ENCODE data around the gene UBXN6.

UBXN6 gene

GRCh38 chr19:4455719-4456475, 1.7 kb downstream of the UBXN6 start:
- no peak for DNase-seq

GRCh38 chr19:4454747-4455718, 2.6 kb downstream of the UBXN6 start:
- DNase-seq, result no peak

GRCh38 chr19:4453232-4454179, 4.1 kb downstream of the UBXN6 start:
- no peak for DNase-seq

- no peak for DNase-seq
These were observed 5.2 kb downstream of the UBXN6 start for GRCh38 chr19:4452230-4452990.

- DNase-seq, result no peak
These were observed 8.0 kb downstream of the UBXN6 start for GRCh38 chr19:4449639-4450028.

GRCh38 chr19:4449022-4449638, 8.5 kb downstream of the UBXN6 start:
- no peak for DNase-seq

GRCh38 chr19:4448147-4448985, 9.2 kb downstream of the UBXN6 start:
- no peak for DNase-seq

- no peak for DNase-seq
These were observed 10.1 kb downstream of the UBXN6 start for GRCh38 chr19:4447327-4448146.

- DNase-seq, result no peak
These were observed 10.8 kb downstream of the UBXN6 start for GRCh38 chr19:4446704-4447200.

GRCh38 chr19:4445963-4446703, 11.5 kb downstream of the UBXN6 start:
- no peak for DNase-seq

- DNase-seq, result no peak
These were observed 12.5 kb downstream of the UBXN6 start for GRCh38 chr19:4444765-4445741.

GRCh38 chr19:4443966-4444764, 13.4 kb downstream of the UBXN6 start:
- no peak for DNase-seq

GRCh38 chr19:4443188-4443587, 14.4 kb downstream of the UBXN6 start:
- DNase-seq, result no peak

GRCh38 chr19:4442819-4443146, 14.8 kb downstream of the UBXN6 start:
- DNase-seq, result no peak

- no peak for DNase-seq
These were observed 15.4 kb downstream of the UBXN6 start for GRCh38 chr19:4441994-4442818.

- DNase-seq, result no peak
These were observed 18.4 kb downstream of the UBXN6 start for GRCh38 chr19:4439243-4439642.
